ENCODE results near the gene LHPP. TPM values are rescaled to one million over a fixed set of nuclear protein-coding genes. Genes with fewer than 3 reads are reported as not detected.
A peak's percentile ranks its signal among the peaks of the same experiment; 100 is the strongest.

The LHPP gene
- total RNA-seq, 1 donor from 2014 or later = 19.6 TPM

DNA sequence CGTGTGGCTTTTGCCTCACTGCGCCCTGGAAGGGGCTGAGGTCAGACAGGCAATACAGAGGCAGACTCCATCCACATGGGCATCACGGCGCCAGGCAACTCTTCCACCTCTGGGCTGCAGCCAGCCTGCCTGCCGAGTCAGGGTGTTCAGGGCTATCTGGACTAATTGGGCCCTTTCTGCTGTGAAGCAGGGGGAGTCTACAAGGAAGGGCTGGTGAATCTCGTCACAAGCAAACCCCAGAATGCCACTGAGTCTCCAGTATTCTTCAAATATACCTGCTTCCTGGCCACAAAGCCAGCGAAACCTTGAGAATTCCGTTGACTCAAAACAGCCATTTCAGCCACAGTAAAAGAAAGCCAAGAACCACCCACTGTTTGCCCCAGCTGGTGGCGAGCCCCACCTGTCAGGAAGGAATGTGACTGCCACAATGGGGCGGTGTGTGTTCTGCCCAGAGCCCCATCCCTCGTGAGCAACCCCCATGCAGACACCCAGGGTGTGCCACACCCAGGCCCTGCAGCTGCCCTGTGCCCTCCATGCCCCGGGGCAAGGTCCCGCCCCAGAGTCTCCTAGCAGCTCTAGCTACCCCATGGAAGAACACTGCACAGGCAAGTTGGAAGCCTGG is 165.2 kb downstream of the LHPP start:
- Mint-ChIP-seq H3K9me3 (no peaks in the 10 kb centered on the region), H3K4me1 (peaks cover 14% of the 10 kb centered on the region), H3K27ac (no peak overlapping the region), H3K4me3 (no peak overlapping the region), H3K36me3 (peaks cover 4% of the 10 kb centered on the region), H3K27me3 (ENCODE audit: low read depth) (no peaks in the 10 kb centered on the region)
- TF ChIP-seq, protein P1, sequence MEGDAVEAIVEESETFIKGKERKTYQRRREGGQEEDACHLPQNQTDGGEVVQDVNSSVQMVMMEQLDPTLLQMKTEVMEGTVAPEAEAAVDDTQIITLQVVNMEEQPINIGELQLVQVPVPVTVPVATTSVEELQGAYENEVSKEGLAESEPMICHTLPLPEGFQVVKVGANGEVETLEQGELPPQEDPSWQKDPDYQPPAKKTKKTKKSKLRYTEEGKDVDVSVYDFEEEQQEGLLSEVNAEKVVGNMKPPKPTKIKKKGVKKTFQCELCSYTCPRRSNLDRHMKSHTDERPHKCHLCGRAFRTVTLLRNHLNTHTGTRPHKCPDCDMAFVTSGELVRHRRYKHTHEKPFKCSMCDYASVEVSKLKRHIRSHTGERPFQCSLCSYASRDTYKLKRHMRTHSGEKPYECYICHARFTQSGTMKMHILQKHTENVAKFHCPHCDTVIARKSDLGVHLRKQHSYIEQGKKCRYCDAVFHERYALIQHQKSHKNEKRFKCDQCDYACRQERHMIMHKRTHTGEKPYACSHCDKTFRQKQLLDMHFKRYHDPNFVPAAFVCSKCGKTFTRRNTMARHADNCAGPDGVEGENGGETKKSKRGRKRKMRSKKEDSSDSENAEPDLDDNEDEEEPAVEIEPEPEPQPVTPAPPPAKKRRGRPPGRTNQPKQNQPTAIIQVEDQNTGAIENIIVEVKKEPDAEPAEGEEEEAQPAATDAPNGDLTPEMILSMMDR (IDR thresholded peaks at IDR 0.05; ENCODE audit: unreplicated experiment) = no peak
- no peak for DNase-seq (ENCODE audit: low spot score in 2 of 2, unreplicated experiment in 2 of 2)

DNA sequence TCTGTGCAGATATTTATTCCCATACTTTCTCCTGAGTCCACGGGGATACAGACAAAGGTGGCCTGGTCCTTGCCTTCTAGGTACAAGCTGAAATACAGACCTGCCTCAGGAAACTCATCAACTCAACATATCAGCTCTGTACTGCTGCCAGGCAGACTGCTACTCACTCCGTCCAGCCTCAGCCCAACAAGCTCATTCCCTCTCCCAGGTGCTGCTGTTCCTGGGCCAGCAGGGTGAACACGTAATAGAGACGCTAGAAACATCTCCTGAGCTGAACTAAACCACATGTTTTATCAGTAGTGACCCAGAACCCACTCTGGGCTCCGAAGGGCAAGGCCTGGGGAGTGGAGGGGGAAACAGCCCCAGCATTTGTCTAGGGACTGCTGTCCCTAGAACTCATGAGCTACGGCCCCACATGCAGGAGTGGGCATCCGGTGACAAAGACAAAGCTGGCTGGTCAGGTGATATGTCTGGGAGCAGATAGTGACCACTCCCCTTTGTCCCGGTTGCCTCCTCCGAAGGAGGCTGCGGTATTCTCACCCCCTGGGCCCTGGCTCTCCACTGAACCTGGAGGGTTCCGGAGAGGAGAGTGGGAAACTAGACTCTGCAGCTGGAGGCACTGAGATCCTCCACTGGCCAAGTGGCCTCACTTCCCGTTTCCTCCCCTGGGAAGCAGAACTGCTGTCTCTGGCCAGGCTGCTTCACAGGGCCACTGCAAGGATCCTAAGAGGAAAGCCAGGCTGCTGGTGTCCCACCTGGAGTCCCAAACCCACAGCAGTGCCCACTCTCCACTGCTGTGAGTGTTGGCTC is 166.4 kb downstream of the LHPP start:
- TF ChIP-seq, protein P1 (IDR thresholded peaks at IDR 0.05; ENCODE audit: unreplicated experiment) = no peak
- no peaks in the 10 kb centered on the region for H3K9me3 Mint-ChIP-seq
- H3K27me3 Mint-ChIP-seq (ENCODE audit: low read depth) = no peaks in the 10 kb centered on the region
- H3K4me3 Mint-ChIP-seq = no peak overlapping the region
- H3K27ac Mint-ChIP-seq = peak overlapping the region; percentile 32
- no peaks in the 10 kb centered on the region for H3K36me3 Mint-ChIP-seq
- peaks cover 14% of the 10 kb centered on the region for H3K4me1 Mint-ChIP-seq
- no peak for DNase-seq (ENCODE audit: low spot score in 2 of 2, unreplicated experiment in 2 of 2)

DNA sequence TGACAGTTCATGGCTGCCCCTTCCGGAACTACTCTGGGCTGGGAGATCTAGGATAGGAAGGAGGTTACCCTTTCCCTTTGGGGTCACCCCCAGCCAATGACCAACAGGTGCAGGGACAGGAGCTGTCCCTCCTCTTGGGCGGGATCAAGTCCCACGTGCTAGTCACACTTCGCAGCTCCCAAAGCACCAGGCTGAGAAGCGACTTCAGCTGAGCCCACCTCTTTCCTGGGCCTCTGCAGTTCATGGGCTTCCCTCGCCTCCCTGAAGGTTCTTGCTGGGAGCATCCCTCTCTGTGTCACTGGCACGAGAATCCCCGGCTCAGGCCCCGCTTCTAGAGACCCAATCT is 167.0 kb downstream of the LHPP start:
- no peaks in the 10 kb centered on the region for H3K27me3 Mint-ChIP-seq (ENCODE audit: low read depth)
- H3K4me3 Mint-ChIP-seq = no peak overlapping the region
- TF ChIP-seq, protein P1 (IDR thresholded peaks at IDR 0.05; ENCODE audit: unreplicated experiment) = no peak
- no peak overlapping the region for H3K27ac Mint-ChIP-seq
- DNase-seq (ENCODE audit: low spot score in 2 of 2, unreplicated experiment in 2 of 2) = no peak
- H3K9me3 Mint-ChIP-seq = peaks cover 3% of the 10 kb centered on the region
- peaks cover 4% of the 10 kb centered on the region for H3K36me3 Mint-ChIP-seq
- peaks cover 14% of the 10 kb centered on the region for H3K4me1 Mint-ChIP-seq

DNA sequence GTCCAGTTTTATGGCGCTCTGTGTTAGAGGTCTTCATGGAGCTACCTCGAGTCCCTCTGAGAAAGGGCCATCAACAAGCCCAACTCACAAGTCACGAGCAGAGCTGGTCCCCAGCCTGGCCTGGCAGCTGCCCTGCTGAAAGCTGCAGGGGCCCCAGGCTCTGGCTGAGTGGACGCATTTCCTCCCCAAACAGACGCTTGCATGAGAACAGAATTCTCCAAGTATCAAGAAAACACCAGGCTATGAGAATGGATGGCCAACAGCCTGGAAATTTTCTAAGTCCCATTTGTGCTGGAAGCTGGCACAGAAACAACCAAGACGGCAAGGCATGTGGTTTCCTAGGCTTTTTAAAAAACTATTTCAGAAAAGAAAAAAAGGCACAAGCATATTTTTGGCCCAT is 167.8 kb downstream of the LHPP start:
- Mint-ChIP-seq H3K9me3 (peaks cover 4% of the 10 kb centered on the region), H3K27ac (no peak overlapping the region), H3K36me3 (peaks cover 8% of the 10 kb centered on the region), H3K4me1 (peaks cover 14% of the 10 kb centered on the region), H3K4me3 (no peak overlapping the region), H3K27me3 (ENCODE audit: low read depth) (no peaks in the 10 kb centered on the region)
- TF ChIP-seq, protein P1 (IDR thresholded peaks at IDR 0.05; ENCODE audit: unreplicated experiment) = no peak
- no peak for DNase-seq (ENCODE audit: low spot score in 2 of 2, unreplicated experiment in 2 of 2)

DNA sequence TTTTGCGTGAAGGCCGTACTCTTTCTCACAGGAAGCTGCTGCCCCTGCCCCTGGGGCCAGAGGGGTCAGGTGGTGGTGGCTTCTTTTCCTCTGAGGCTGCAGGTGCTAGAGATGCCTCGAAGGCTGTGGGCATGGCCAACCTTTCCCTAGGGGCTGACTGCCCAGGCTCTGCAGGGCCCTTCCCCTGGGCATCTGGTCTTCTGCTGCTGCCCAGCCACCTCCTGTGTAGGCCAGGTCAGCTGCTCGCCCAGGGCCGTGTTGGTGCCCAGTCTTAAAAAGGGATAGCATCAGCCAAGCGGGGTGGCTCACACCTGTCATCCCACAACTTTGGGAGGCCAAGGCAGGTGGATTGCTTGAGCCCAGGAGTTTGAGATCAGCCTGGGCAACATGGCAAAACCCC is 168.2 kb downstream of the LHPP start:
- Mint-ChIP-seq H3K4me3 (no peak overlapping the region), H3K4me1 (peaks cover 14% of the 10 kb centered on the region), H3K27ac (no peak overlapping the region), H3K27me3 (ENCODE audit: low read depth) (no peaks in the 10 kb centered on the region), H3K9me3 (peaks cover 8% of the 10 kb centered on the region), H3K36me3 (peaks cover 12% of the 10 kb centered on the region)
- no peak for DNase-seq (ENCODE audit: low spot score in 2 of 2, unreplicated experiment in 2 of 2)
- TF ChIP-seq, protein P1 (IDR thresholded peaks at IDR 0.05; ENCODE audit: unreplicated experiment) = no peak
